ENCODE measurements around the gene FBXL19.

Gene FBXL19

DNA sequence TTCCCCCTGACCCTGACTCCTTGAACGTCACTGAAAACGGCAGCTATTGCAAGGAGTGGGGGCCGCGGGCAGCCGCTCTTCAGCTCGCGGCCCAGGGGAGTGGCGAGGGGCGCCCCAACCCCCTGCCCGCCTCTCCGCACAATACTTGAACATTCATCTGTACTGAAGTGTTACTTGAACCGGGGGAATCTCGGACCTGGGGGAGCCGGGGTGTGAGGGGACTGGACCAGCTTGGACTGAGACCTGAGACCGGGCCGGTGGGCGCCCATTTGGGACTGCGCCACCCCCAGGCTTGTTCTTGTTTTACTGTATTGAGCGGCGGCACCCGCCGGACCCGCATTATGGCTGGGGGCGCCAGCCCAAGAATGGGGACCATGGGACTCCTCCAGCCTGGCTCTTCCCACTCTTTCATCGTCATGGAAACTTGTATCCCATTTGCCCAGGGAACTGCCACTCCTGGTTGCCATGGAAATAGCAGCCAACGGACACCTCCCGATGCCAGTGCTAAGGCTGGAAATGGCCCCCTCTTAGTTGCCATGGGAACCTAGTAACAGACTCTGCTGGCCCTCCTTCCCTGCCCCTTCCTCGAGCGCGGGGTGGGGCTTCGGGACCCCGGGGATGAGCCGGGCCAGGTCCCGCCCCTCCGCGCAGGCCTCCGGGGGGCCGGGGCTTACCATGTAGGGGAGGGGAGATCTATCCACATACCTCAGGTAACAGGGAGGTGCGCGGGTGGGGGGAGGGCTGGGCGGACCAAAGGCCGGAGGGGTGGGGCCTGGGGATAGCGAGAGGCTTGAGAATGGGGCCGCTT is 24.7 kb downstream of the FBXL19 start:
- no peak for DNase-seq

DNA sequence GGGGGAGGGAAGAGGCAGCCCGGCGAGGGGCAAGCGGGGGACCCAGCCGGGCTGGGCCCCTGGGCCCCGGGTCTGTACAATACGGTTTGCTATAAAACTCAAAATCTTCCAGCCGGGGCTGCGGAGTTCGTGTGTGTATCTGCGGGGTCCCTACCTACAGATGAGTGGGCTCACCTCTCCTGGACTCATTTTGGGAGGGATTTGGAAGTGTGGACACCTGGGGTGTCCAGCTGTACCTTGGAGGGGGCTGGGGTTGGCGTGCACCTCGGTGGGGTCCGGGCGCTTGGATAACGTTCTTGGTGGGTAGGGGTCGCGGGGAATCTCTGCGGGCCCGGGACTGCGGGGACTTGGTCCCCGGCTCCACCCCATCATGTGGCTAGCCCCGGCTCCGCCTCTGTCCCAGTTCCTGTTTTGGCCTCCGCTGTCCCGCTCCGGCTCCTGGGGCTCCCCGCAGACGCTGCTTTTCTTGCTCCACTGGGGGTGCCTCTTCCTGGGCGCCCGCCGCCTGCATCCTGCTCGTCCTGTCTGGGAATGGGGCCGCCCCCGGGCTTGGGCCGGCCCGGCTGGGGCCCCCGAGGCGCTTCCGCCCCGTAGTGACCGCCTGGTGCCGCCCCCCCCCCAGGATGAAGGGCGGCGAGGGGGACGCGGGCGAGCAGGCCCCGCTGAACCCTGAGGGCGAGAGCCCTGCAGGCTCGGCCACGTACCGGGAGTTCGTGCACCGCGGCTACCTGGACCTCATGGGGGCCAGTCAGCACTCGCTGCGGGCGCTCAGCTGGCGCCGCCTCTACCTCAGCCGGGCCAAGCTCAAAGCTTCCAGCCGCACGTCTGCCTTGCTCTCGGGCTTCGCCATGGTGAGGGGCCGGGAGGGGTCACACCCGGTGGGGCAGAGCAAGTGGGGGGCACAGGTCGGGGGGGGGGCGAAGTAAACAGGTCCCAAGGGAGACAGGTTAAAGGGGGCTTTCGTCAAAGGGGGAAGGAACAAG is 25.6 kb downstream of the FBXL19 start, which contains the start of gene ORAI3:
Gene ORAI3 (plus strand): TSS at position 402 of the 983 bp plus-strand sequence. CDS start 222 bp downstream, at position 624.
- no peak for DNase-seq

DNA sequence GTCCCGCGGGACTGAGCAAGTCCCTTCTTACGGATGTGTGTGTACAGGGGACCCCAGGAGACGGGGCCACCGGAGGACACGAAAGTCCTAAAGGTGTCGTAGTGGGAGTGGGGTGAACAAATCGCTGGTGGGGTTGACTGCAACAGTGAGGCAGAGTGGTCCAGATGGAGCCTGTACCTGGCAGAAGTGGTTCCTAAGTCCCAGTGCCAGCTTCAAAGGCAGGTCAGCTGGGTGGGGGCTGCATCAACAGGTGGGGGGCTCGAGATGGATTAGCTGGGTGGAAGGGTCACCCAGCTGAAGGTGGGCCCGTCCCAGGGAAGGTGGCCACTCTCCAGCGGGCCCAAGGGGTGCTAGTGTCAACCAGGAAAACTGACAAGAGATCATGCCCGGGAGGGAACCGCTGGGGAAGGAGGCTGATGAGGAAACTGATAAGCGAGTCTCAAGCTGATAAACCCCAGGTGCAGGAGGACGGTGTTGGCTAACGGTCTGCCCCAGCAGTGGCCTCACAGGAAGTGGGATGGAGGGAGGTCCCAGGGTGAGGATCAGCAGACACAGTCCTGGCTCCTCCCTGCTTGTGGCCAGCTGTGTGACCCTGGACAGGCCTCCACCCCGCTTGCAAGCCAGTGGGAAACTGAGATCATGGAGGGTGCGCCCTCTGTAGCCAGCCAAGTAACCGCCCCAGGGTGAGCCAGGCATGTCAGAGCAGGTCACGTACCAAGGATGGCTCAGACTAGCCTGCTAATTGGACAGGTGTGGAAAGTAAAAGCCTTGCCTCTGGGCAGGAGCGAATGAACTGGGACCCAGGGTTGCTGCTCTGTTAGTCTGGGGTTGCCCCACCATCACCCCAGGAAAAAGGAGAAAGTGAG is 26.5 kb downstream of the FBXL19 start:
- DNase-seq = no peak

DNA sequence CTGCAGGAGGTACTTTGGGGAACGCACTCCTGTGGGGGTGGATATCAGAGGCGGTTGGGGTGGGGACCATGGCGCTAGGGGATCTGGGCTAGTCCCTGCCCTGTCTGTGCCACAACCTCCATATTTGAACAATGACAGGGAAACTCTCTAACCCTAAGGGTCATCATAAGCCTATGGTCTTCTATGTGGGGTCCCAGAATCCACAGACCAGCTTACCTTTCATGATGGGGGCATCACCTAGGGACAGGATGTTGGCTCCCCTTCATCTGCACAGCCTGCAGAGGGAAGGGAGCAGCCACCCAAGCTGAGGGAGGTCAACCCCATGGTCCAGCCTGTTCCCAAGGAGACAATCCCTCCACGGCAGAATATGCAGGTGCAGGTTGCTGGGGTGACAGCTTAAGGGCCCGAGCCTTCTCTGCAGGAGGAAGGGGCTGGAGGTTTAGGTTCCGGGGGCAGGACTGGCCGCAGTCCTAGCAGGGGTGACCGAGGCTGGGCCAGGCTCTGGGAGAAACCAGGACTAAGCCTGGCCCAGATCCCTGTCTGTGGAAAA is 27.2 kb downstream of the FBXL19 start:
- DNase-seq = no peak

DNA sequence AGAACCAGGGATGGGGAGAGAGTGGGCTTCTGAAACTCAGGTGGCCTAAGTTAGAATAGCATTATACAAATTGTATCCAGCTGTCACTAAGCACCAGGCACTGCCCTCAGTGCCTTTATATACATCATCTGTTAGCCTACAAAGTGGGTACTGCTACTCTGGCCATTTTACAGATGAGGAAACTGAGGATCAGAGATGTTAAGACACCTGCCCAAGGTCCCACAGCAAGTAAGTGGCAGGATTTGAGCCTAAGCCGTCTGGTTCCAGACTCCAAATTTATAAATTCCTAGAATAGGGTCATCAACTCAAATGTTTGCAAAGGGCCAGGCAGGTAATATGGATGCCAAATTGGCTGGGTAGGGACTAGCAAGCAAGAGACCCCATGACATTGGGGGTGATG is 27.8 kb downstream of the FBXL19 start:
- DNase-seq = no peak

DNA sequence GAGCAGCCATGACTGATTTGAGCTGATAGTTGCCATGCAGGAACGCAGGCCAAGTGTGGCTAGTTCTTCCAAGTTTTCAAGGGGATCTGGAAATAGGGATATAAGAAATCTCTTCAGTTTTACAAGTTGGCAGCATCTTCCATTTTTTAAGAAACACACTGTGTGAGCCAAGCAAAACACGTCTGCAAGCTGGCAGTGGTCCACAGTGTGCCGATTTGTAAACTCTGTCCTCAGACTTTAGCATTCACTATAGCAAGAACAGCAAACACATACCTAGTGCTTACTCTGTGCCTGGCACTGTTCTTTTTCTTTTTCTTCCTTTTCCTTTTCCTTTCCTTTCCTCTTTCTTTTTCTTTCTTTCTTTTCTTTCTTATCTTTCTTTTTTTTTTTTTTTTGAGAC is 28.4 kb downstream of the FBXL19 start:
- DNase-seq = no peak

DNA sequence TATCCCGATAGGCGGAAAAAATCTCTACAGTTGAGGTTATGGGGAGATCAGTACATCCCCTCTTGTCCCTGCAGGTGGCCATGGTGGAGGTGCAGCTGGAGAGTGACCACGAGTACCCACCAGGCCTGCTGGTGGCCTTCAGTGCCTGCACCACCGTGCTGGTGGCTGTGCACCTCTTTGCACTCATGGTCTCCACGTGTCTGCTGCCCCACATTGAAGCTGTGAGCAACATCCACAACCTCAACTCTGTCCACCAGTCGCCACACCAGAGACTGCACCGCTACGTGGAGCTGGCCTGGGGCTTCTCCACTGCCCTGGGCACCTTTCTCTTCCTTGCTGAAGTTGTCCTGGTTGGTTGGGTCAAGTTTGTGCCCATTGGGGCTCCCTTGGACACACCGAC is 29.7 kb downstream of the FBXL19 start:
- no peak for DNase-seq

DNA sequence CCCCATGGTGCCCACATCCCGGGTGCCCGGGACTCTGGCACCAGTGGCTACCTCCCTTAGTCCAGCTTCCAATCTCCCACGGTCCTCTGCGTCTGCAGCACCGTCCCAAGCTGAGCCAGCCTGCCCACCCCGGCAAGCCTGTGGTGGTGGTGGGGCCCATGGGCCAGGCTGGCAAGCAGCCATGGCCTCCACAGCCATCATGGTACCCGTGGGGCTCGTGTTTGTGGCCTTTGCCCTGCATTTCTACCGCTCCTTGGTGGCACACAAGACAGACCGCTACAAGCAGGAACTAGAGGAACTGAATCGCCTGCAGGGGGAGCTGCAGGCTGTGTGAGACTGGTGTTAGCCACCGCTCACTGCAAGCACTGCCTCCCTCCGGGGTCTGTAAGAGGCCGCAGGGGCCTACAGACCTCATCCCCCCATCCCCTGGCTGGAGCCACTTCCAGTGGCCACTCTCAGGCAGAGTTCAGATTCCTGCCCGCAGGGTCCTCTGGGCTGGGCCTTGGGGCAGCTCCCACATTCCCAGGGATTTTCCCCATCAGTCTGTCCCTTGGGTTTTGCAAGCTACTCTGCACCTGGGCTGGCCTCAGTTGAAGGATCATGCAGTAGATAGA is 30.2 kb downstream of the FBXL19 start:
- DNase-seq = no peak

DNA sequence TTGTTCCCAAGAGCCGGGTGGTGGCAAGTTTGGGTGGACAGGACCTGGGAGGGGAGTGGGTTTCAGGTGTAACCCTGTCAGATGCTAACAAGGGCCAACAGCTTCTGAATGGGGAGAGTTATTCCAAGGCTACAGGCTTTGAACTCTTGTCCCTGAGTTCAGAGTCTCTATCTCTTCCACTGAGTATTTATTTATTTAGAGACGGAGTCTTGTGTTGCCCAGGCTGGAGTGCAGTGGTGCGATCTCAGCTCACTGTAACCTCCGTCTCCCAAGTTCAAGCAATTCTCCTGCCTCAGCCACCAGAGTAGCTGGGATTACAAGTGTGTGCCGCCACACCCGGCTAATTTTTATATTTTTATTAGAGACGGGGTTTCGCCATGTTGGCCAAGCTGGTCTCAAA is 31.6 kb downstream of the FBXL19 start:
- DNase-seq = no peak

DNA sequence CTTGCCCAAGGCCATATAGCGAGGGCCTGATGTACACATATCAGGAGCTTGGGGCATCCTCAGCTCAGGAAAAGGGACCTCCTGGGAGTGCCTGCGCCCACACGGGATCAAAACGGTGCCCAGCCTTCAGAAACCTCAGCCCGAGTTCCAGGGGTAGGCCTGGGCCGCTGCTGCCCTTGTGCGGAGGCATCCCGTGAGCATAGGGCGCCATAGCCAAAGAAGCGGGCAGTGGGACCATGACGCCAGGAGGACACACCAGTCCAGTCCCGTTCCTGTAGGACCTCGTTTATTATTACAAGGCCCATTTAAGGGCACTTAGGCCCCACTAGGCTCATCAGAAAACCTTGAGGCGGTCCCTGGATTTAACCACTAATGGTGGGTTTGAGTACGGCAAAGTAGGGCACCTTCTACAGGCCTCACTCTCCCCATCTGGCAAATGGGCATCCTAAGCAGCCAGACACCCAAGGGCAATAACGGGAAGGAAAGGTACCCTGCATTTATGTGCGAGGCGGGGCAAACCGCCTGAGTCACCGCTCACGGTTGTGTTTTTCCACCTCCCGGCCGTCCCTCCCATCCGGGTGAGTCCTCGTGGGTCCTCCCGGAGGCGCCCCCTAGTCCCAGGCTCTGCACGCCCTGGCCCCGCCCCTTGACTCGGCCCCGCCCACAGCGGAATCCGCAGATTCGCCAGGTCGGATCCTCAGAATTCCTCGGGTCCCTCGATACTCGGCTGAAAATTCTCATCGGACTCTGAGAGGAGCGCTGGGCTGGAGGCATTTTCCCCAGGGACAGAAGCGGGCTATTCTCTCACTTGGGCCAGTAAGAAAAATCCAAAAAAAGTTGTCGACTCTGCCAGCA is 33.5 kb downstream of the FBXL19 start:
- DNase-seq = no peak

DNA sequence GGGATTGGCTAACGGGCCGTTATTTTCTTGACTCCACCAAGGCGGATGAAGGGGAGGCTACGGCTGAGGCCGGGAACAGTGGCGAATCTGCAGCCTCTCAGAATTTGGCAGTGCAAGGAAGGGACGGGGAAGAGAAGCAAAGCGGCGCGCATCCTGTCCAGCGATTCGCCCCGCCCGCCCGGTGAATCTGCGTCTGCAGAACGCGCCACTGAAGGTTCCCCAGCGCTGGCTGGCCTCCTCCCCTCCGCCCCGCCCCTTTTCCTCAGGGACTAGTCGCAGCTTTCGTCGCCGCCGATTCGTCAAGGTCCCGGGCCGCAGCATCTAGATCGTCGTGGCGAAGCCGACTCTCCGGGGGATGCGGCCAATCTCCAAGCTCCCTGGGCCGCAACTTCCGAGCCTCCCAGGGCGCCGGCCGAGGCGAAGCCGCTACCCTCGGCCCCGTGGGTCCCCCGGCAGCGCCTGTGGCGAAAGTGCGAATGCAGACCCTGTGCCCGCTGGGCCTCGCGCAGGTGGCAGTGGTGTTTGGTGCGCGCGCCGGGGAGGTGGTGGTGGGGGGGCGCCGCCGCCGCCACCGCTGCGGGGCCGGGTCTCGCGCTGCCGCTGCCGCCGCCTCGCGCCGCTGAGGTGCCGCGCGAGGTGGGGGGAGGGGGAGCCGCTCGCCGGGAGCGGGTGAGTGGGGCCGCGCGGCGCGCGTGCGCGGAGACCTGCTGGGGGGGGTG is 34.2 kb downstream of the FBXL19 start, which contains the start of gene SETD1A:
Gene SETD1A (plus strand): TSS at position 299 of the 719 bp plus-strand sequence. CDS start 978 bp downstream, outside the sequence.
- DNase-seq = peak; percentile 51

DNA sequence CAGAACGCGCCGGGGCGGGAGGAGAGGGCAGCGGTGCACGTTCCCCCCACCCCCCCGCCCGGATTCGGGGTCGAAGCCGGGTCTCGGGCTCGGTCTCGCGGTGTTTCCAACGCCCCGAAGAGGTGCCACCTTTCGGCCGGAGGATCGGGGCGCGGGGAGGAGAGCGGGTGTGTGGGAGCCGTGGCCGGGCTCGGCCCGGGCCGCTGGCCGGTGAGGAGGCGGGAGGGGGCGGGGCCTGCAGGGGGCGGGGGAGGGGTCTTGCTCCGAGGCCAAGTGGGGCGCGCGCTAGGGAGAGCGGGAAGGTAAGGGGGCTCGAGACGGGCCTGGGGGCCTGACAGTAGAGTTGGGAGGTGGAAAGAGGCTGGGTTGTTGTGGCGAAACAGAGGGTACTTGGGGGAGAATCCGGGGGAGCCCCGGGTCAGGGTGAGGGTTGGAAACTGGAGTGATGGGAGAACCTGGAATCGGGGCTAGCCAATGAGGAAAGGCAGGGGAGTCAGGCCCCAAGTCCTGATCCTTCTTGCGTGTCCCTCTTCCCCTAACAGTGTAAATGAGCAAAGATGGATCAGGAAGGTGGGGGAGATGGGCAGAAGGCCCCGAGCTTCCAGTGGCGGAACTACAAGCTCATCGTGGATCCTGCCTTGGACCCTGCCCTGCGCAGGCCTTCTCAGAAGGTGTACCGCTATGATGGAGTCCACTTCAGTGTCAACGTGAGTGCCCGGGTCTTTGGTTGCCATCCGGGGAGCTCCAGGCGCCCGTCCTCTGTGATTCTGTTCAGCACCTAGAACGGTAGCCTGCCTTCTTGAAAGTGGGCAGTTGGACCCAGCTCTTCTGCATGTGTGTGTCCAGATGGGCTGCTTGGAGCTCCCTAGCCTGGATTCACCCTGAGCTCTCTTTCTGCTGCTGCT is 35.1 kb downstream of the FBXL19 start:
- DNase-seq = no peak

DNA sequence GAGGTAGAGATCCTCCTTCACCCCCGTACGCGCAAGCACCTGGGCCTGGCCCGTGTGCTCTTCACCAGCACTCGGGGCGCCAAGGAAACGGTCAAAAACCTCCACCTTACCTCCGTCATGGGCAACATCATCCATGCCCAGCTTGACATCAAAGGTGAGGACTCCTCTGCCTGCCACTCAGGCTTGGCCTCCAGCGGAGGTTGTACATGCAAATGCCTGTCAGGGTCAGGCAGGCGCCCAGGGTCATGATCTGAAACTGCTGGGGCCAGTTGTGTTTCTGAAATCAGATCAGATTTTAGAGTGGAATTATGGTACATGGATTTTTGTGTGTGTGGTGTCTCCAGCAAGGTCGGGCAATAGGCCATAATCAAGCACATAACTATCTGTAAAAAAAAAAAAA is 38.0 kb downstream of the FBXL19 start:
- no peak for DNase-seq

DNA sequence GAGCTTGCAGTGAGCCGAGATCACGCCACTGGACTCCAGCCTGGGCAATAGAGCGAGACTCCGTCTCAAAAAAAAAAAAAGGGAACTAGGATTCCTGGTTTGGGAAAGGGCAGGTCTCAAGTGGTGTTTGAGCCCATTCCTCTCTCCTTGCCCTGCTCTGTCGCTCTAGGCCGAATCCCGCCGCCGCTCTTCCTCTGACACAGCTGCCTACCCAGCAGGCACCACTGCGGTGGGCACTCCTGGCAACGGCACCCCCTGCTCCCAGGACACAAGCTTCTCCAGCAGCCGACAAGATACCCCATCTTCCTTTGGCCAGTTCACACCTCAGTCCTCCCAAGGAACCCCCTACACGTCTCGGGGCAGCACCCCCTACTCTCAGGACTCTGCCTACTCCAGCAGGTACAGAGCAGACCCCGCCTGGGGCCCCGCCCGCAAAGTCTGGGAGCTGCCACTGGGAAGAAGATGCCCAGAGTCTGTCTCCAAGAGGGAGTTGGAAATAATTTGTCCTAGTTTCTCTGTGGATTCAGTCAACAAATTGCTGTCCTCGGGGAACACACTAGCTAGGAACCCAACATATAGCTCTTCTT is 40.6 kb downstream of the FBXL19 start:
- DNase-seq = no peak

DNA sequence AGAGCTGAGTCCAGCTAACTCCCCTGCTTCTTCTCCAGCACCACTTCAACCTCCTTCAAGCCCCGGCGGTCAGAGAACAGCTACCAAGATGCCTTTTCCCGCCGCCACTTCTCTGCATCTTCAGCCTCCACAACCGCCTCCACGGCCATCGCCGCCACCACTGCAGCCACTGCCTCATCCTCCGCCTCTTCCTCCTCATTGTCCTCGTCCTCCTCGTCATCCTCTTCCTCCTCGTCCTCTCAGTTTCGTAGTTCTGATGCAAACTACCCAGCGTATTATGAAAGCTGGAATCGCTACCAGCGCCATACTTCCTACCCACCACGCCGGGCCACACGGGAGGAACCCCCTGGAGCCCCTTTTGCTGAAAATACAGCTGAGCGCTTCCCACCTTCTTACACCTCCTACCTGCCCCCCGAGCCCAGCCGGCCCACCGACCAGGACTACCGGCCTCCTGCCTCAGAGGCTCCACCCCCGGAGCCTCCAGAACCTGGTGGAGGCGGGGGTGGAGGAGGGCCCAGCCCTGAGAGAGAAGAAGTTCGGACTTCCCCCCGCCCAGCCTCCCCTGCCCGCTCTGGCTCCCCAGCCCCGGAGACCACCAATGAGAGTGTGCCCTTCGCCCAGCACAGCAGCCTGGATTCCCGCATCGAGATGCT is 41.3 kb downstream of the FBXL19 start:
- no peak for DNase-seq

DNA sequence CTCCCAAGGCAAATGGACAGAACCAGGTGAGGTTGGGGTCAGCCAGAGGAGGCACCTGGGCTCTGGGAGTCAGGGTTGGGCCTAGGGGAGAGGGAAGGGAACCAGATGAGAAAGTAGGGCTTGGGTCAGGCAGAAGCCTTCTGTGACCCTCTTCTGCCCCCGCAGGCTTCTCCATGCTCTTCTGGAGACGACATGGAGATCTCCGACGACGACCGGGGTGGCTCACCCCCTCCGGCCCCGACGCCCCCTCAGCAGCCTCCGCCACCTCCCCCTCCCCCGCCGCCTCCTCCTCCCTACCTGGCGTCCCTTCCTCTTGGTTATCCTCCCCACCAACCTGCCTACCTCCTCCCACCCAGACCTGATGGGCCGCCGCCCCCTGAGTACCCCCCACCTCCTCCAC is 42.1 kb downstream of the FBXL19 start:
- DNase-seq = no peak

DNA sequence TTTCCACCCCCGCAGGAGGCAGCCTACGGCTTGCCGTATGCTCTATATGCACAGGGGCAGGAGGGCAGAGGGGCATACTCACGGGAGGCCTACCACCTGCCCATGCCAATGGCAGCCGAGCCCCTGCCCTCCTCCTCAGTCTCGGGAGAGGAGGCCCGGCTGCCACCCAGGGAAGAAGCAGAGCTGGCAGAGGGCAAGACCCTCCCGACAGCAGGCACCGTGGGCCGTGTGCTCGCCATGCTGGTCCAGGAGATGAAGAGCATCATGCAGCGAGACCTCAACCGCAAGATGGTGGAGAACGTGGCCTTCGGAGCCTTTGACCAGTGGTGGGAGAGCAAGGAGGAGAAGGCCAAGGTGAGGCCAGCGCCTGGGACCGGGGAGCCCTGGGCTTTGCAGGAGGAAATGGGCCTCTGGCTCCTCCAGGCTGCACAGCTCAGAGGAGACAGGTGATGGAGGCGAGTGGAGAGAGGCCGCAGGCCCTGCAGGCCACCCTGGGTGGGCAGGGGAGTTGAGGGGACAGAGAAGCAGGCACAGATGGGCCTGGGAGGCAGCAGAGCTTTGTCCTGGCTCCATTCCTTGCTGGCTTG is 42.8 kb downstream of the FBXL19 start:
- no peak for DNase-seq

DNA sequence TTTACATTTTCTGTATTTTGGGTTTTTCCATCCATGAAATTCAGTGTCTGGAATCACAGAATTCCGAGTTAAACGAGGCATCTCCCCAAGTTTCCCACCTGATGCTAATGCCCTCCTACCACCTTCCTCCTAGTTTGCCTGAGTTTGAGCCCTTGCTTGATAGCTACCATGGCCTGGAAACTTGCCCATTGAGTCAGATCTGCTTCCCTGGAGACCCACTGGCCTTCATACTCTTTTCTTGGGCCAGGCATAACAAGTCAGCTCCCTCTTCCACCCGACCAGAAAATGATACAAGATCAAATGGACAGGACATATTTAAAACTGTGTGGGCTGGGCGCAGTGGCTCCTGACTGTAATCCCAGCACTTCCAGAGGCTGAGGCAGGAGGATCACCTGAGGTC is 44.4 kb downstream of the FBXL19 start:
- no peak for DNase-seq
